HCT116 (cell line): ENCODE measurements around the gene PWP2.

Experiments
- CTCF ChIP-seq, 3 experiments: fragments of 200-600 bp in 1 of 3; sonication (generic) in 1 of 3; IDR thresholded peaks in 2 of 3; conservative IDR thresholded peaks in 1 of 3; 2 replicates each; pipeline ENCODE4 v1.5.1; 2012 to 2017; ENCODE audit warnings: low read depth in 2 of 3, low read length in 2 of 3, antibody characterized with exemption in 1 of 3, borderline replicate concordance in 1 of 3, control low read depth in 1 of 3, mild to moderate bottlenecking in 1 of 3, mixed read lengths in 1 of 3, mixed run types in 1 of 3, moderate library complexity in 1 of 3; ENCODE audit not compliant: insufficient read depth in 1 of 3
- EZH2phosphoT487 ChIP-seq: fragments of 200-600 bp; IDR thresholded peaks from 2 replicates; pipeline ENCODE4 v1.6.1; 2018; ENCODE audit warnings: antibody characterized with exemption, borderline replicate concordance
- POLR2A ChIP-seq: IDR thresholded peaks from 2 replicates; pipeline ENCODE4 v1.7.0; 2011; ENCODE audit warnings: borderline replicate concordance; ENCODE audit not compliant: insufficient read depth, insufficient read length; ENCODE audit errors: extremely low read depth
- POLR2AphosphoS5 ChIP-seq: IDR thresholded peaks from 2 replicates; pipeline ENCODE4 v1.6.1; 2011; ENCODE audit warnings: mild to moderate bottlenecking, low read depth, low read length, moderate library complexity
- SIN3A ChIP-seq: IDR thresholded peaks from 2 replicates; pipeline ENCODE4 v1.6.1; 2012; ENCODE audit warnings: low read depth
- SRF ChIP-seq: IDR thresholded peaks from 2 replicates; pipeline ENCODE4 v1.6.1; 2012; ENCODE audit warnings: low read depth
- ZFX ChIP-seq: fragments of 450-650 bp; IDR thresholded peaks from 2 replicates; pipeline ENCODE4 v1.6.1; 2017
- TF ChIP-seq, protein P1 (sequence below): IDR thresholded peaks from 2 replicates; pipeline ENCODE4 v1.6.1; 2012

DNA sequence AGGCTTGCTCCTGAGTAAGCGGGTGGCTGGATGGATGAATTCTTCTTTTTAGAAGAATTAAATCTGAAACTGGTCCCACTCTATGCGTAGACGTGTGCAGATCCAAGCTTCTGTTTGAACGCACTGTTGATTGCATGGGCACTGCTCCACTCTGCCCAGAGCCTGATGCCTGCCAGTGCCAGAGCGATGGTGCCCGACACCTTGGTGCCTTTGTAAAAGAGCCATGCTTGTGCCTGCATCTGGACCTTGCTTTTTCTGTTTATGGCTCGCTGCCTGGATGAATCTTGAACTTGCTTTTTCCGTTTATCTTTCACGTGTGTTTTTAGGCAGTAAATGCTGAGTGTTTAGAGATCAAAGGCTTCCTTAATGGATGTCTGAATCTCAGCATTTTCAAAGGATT is 15.0 kb upstream of the PWP2 start:
- TF ChIP-seq CTCF (IDR thresholded peaks at IDR 0.05 in 2 of 3, conservative IDR thresholded peaks at IDR 0.05 in 1 of 3; ENCODE audit: borderline replicate concordance in 1 of 3, insufficient read depth in 1 of 3, low read depth in 2 of 3, low read length in 2 of 3), result no peak
- no peak for TF ChIP-seq SRF
- no peak for TF ChIP-seq POLR2AphosphoS5
- TF ChIP-seq POLR2A, result no peak
- TF ChIP-seq ZFX, result no peak
- TF ChIP-seq EZH2phosphoT487, result no peak
- TF ChIP-seq, protein P1, sequence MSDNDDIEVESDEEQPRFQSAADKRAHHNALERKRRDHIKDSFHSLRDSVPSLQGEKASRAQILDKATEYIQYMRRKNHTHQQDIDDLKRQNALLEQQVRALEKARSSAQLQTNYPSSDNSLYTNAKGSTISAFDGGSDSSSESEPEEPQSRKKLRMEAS, result no peak
- no peak for TF ChIP-seq SIN3A
